Stimulated activated CD8-positive, alpha-beta memory T cell treated with anti-CD3 and anti-CD28 coated beads, Interleukin-12 subunit alpha, Interleukin-12 subunit beta, amount 100 ng/mL, for 1 hour (primary cell): ENCODE measurements around the gene KLF3.

Experiments
- DNase-seq: peaks from one replicate; pipeline ENCODE4 v3.0.0-alpha.2; 2020; ENCODE audit warnings: low read depth

Gene KLF3

GRCh38 chr4:38698176-38698575, 34.2 kb downstream of the KLF3 start:
- no peak for DNase-seq

- DNase-seq, result no peak
Measured at GRCh38 chr4:38699112-38699511, 35.1 kb downstream of the KLF3 start.

- DNase-seq, result no peak
Measured at GRCh38 chr4:38703635-38704034, 39.6 kb downstream of the KLF3 start.

- DNase-seq, result no peak
Measured at GRCh38 chr4:38704622-38705154, 40.7 kb downstream of the KLF3 start.

GRCh38 chr4:38706301-38706700, 42.3 kb downstream of the KLF3 start:
- DNase-seq, result no peak

GRCh38 chr4:38710053-38710452, 46.1 kb downstream of the KLF3 start:
- no peak for DNase-seq

- DNase-seq, result no peak
Measured at GRCh38 chr4:38711066-38711465, 47.1 kb downstream of the KLF3 start.

- no peak for DNase-seq
Measured at GRCh38 chr4:38715050-38715449, 51.1 kb downstream of the KLF3 start.

- no peak for DNase-seq
Measured at GRCh38 chr4:38716256-38716655, 52.3 kb downstream of the KLF3 start.

GRCh38 chr4:38717604-38718003, 53.6 kb downstream of the KLF3 start:
- no peak for DNase-seq

GRCh38 chr4:38723114-38723513, 59.1 kb downstream of the KLF3 start:
- no peak for DNase-seq

- DNase-seq, result no peak
Measured at GRCh38 chr4:38723726-38724474, 59.9 kb downstream of the KLF3 start.

GRCh38 chr4:38724475-38724808, 60.4 kb downstream of the KLF3 start:
- DNase-seq, result no peak

GRCh38 chr4:38728631-38729141, 64.7 kb downstream of the KLF3 start:
- DNase-seq, result no peak

- DNase-seq, result no peak
Measured at GRCh38 chr4:38730493-38730829, 66.5 kb downstream of the KLF3 start.

- peak; percentile 76 for DNase-seq
Measured at GRCh38 chr4:38730830-38731646, 67.0 kb downstream of the KLF3 start.

GRCh38 chr4:38733663-38734062, 69.7 kb downstream of the KLF3 start:
- no peak for DNase-seq

GRCh38 chr4:38734446-38734845, 70.4 kb downstream of the KLF3 start:
- DNase-seq, result no peak

GRCh38 chr4:38734911-38735310, 70.9 kb downstream of the KLF3 start:
- DNase-seq, result no peak

GRCh38 chr4:38735870-38736269, 71.9 kb downstream of the KLF3 start:
- no peak for DNase-seq

- DNase-seq, result no peak
Measured at GRCh38 chr4:38738940-38739803, 75.2 kb downstream of the KLF3 start.

GRCh38 chr4:38740303-38740702, 76.3 kb downstream of the KLF3 start:
- no peak for DNase-seq
